Activated effector memory CD4-positive, alpha-beta T cell treated with Interleukin-2 at 50 U/mL for 16 hours (primary cell): Measurements from ENCODE around the gene DEAF1.

Experiments
- DNase-seq: peaks from one replicate; pipeline ENCODE4 v3.0.0-alpha.2; 2020

Gene DEAF1

GRCh38 chr11:607971-608659 is 86.9 kb downstream of the DEAF1 start:
- DNase-seq, result no peak

GRCh38 chr11:607020-607780 is 87.8 kb downstream of the DEAF1 start:
- no peak for DNase-seq

DNA sequence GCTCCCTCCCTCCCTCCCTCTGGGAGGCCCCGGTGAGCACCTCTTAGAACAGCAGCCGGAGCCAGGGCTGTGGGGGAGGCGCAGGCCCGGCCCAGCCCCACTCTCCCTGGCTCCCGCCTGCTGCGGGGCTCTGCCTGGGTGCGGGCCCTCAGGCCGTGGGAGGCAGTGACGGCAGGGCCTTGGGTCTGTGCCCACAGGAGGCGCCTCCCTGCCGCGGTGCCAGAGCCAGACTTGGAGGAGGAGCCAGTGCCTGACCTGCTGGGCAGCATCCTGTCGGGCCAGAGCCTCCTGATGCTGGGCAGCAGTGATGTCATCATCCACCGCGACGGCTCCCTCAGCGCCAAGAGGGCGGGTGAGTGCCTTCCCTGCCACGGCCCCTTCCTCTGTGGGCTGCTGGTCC is 88.8 kb downstream of the DEAF1 start:
- DNase-seq, result no peak

- DNase-seq, result no peak
Observed at GRCh38 chr11:605286-606129, 89.5 kb downstream of the DEAF1 start.

GRCh38 chr11:603154-603553 is 91.9 kb downstream of the DEAF1 start:
- no peak for DNase-seq

DNA sequence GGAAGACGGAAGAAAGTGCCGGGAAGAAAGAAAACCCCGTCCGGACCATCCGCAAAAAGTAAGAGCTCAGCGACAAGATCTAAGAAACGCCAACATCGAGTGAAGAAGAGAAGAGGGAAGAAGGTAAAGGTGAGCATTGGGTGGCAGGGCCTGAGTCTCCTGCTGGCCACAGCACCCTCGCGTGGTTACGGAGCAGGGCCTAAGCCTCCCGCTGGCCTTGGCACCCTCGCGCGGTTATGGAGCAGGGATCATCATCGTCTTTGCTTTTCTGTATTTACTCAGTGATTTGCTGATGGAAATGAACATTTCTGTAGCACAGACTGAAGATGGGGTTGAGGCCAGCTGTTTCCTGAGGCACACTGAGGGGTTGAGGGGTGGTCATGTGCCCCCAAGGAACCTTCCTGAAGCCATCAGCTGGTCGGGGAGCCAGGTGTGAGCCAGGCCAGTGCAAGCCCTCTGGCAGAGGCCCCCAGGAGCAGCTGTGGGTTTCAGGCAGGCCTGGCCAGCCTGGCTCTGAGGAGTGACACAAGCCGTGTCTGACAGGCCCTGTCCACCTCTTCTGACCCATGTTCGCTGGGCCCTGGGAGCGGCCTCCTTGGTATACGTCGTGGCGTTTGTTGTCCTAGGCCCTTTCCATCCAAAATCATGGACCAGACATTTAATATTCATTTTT is 93.3 kb downstream of the DEAF1 start:
- no peak for DNase-seq

DNA sequence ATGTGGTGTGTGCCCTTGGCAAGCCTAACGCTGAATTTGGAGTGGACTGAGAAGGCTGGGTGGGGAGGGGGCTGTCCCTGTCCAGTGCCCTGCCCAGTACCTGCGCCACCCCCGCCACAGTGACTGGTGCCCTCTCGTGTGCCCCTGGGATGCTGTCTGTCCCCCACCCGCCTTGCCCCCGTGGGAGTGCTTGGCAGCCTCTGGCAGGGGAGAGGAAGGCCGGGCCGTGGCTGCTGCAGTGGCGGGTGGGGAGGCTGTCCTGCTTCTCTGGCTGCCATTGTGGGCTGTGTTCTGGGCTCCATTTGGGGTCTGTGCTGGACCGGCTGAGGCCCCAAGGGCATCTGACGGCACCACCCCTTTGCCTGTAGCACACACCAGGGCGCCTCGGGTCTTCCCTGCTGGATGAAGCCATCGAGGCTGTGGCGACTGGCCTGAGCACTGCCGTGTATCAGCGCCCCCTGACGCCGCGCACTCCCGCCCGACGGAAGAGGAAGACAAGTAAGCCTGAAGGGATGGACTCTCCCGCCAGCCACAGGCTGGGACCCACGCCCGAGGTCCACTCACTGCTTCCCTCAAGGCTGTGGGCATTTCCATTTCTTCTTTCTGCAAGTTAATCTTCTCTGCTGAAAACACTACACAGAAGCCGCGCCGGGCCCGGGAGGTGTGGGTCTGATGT is 96.9 kb downstream of the DEAF1 start:
- no peak for DNase-seq

DNA sequence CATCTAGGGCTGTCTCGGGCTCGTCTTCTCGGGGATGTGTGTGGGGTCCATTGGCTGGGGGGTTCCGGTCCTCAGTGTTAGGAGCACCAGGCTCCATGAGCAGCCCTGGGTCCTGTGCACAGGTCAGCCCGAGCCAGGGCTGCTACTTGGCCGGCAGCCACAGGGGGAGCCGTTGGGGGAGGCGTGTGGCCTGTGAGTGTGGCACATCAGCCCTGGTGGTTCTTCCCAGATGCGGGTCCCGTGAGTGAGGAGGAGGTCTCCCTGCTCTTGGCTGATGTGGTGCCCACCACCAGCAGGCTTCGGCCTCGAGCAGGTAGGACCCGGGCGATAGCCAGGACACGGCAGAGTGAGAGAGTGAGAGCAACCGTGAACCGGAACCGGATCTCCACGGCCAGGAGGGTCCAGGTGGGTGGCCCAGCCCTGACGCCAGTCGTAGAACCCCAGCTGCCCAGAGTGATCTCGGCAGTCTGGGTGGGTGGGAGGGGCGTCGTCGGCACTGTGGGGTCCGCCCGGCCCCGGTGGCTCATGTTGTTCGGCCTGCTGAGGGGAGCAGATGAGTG is 97.8 kb downstream of the DEAF1 start:
- DNase-seq, result no peak

DNA sequence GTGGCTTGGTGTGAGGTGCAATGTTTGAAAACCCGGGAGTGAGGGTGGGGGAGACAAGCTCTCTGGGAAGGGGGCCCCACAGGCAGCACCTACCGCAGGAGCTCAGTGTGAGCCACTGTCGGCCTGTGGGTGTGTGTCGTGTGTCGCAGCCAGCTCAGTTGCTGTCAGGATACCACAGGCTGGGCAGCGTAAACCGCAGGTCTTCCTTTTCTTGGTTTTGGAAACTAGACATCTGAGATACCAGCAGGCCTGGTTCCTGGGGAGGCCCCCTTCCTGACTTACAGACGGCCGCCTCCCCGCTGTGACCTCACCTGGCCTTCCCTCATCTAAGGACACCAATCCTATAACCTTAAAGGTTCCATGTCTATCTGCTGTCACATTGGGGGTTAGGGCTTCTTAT is 98.6 kb downstream of the DEAF1 start:
- no peak for DNase-seq

DNA sequence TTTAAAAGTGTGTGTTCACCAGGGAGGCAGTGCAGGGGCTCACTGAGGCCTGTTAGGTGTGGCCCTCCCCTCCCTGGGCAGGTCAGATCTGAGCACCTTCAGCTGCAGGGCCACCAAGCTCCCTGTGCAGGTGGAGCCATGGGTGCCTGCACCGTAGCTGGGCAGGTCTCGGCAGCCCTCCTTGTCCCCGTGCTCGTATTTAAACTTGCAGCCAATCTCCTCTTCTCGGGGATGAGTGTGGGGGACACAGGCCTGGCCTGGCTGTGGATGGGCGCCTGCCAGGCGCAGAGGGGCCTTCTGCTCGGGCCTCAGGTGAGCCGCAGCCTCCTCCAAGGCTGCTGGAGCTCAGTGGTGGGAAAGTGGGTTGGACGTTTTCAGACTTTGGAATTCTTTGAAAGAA is 99.6 kb downstream of the DEAF1 start:
- DNase-seq, result no peak
